ENCODE results near the gene ASNSD1.

ASNSD1 gene

DNA sequence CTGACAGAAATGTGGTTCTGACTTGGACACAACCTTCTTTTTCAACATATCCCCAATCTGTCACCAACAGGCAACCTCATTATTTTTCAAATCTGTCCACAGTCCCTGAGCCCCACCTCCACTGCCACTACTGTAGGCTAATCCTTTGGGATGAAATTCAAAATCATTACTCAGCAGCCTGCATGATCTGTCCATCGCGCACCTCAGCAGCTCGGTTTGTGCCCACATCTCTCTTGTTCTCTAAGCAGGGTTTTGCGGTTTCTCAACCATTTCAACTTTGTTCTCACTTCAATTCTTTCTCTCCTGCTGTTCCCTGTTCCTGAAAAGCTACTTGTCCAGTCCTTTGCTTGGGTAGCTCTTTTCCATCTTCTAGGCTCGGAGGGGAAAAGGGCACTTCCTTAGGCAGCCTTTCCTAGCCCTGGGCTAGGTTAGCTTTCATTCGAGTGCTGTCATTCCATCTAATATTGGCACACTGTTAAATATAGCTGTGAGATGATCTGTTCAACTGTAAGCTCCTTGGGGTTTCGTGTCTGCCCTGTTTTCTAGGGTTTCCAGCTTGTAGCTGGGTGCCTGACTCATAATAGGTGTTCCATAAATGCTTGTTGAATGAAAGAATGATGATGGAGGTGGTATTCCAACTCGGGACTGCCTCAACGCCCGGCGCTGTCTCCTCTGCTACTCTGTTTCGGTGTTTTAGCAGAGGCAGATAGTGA is 12.6 kb downstream of the ASNSD1 start:
- peaks cover 11% of the 10 kb centered on the region for H3K4me1 ChIP-seq (ENCODE audit: control insufficient read depth, low read length)
- H3K79me2 ChIP-seq (ENCODE audit: control insufficient read depth, low read length): no peaks in the 10 kb centered on the region
- H4K20me1 ChIP-seq (ENCODE audit: control insufficient read depth, insufficient read depth, low read depth, low read length): no peaks in the 10 kb centered on the region
- H3K9me3 ChIP-seq (ENCODE audit: control insufficient read depth, insufficient read depth, low read length): 0 out of 2 replicates have a peak, but pooled peaks cover 2% of the 10 kb centered on the region
- no peak overlapping the region for H3K27ac ChIP-seq (ENCODE audit: low read depth, low read length)
- 0 out of 2 replicates have a peak, but pooled peaks cover 10% of the 10 kb centered on the region for H3F3A ChIP-seq (ENCODE audit: control insufficient read depth, insufficient read depth)
- H3K4me3 ChIP-seq (ENCODE audit: low read length): peak overlapping the region; percentile 73
- H3K36me3 ChIP-seq (ENCODE audit: control insufficient read depth, low read length): peaks cover 50% of the 10 kb centered on the region
- TF ChIP-seq EZH2phosphoT487 (IDR thresholded peaks at IDR 0.05; ENCODE audit: borderline replicate concordance, low read length): no peak
- TF ChIP-seq, protein P1, sequence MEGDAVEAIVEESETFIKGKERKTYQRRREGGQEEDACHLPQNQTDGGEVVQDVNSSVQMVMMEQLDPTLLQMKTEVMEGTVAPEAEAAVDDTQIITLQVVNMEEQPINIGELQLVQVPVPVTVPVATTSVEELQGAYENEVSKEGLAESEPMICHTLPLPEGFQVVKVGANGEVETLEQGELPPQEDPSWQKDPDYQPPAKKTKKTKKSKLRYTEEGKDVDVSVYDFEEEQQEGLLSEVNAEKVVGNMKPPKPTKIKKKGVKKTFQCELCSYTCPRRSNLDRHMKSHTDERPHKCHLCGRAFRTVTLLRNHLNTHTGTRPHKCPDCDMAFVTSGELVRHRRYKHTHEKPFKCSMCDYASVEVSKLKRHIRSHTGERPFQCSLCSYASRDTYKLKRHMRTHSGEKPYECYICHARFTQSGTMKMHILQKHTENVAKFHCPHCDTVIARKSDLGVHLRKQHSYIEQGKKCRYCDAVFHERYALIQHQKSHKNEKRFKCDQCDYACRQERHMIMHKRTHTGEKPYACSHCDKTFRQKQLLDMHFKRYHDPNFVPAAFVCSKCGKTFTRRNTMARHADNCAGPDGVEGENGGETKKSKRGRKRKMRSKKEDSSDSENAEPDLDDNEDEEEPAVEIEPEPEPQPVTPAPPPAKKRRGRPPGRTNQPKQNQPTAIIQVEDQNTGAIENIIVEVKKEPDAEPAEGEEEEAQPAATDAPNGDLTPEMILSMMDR (IDR thresholded peaks at IDR 0.05; ENCODE audit: low read depth, low read length, poor library complexity, severe bottlenecking): no peak
- H3K27me3 ChIP-seq (ENCODE audit: control insufficient read depth, low read length): no peaks in the 10 kb centered on the region
- no peaks in the 10 kb centered on the region for H3K9me2 ChIP-seq (replicated peaks; ENCODE audit: control insufficient read depth, low read length)
- H3K4me2 ChIP-seq (ENCODE audit: low read length): peak overlapping the region; percentile 75

DNA sequence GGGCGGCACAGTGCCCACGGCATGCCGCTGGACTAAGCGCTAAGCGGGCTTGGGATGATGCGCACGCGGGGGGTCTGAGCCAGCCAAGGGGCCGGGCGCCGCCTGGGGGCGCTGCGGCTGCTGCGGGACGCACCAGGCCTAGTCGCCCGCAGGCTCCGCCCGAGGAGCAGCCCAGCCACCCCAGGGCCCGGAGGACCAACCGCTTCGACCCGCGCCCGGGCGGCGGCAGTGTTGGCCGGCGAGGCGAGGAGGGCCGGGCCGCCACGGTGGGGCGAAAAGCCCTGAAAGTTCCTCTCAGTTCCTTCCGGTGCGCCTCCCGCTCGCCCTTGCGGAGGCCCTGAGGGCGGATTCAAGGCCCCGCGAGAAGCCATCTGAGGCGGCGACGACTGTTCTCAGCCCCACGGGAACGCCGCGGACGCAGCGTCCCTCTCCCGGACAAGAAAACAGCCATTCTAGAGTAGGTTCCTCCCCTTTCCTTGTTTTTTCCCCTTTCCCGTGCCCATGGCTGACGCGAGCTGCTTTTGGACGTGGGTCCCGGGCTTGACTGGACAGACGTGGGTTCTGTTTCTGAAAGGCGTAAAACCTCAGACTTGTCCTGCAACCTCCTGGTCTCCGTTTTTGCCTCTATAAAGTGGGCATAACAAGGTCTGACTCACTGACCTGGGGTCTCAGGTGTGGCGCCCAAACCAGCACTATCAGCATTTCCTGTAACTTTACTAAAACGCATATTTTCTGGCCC is 13.3 kb downstream of the ASNSD1 start, which contains the start of gene ANKAR:
ANKAR (plus strand) TSS at position 297 of the 739 bp plus-strand sequence. CDS start 1,821 bp downstream, outside the sequence.
- Histone ChIP-seq H3K4me3 (ENCODE audit: low read length) (peak within 1 kb of the TSS; percentile 73), H3F3A (ENCODE audit: control insufficient read depth, insufficient read depth) (0 out of 2 replicates have a peak, but pooled peaks cover 10% of the 10 kb centered on the region), H3K9me2 (replicated peaks; ENCODE audit: control insufficient read depth, low read length) (no peaks in the 10 kb centered on the region), H3K79me2 (ENCODE audit: control insufficient read depth, low read length) (no peaks in the 10 kb centered on the region), H3K27ac (ENCODE audit: low read depth, low read length) (peak within 1 kb of the TSS; percentile 37), H3K4me2 (ENCODE audit: low read length) (peak within 1 kb of the TSS; percentile 75), H3K36me3 (ENCODE audit: control insufficient read depth, low read length) (peaks cover 43% of the 10 kb centered on the region), H3K9me3 (ENCODE audit: control insufficient read depth, insufficient read depth, low read length) (0 out of 2 replicates have a peak, but pooled peaks cover 2% of the 10 kb centered on the region), H3K4me1 (ENCODE audit: control insufficient read depth, low read length) (peaks cover 11% of the 10 kb centered on the region), H4K20me1 (ENCODE audit: control insufficient read depth, insufficient read depth, low read depth, low read length) (no peaks in the 10 kb centered on the region), H3K27me3 (ENCODE audit: control insufficient read depth, low read length) (no peaks in the 10 kb centered on the region)
- TF ChIP-seq, protein P1 (IDR thresholded peaks at IDR 0.05; ENCODE audit: low read depth, low read length, poor library complexity, severe bottlenecking): peak; percentile 75
- no peak for TF ChIP-seq EZH2phosphoT487 (IDR thresholded peaks at IDR 0.05; ENCODE audit: borderline replicate concordance, low read length)

DNA sequence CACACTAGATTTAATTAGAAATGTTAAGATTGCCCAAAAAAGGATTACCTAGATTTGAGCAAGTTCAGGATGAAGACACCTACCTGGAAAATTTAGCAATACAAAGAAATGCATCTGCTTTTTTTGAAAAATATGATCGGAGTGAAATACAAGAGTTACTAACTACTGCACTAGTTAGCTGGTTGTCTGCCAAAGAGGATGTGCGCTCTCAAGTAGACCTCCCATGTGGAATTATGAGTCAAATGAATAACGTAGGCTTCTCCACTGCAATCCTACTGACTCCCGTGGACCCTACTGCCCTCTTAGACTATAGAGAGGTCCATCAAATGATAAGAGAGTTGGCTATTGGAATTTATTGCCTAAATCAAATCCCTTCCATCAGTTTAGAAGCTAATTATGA is 15.2 kb downstream of the ASNSD1 start:
- H3K4me2 ChIP-seq (ENCODE audit: low read length): no peak overlapping the region
- H3K9me2 ChIP-seq (replicated peaks; ENCODE audit: control insufficient read depth, low read length): no peaks in the 10 kb centered on the region
- no peak overlapping the region for H3K27ac ChIP-seq (ENCODE audit: low read depth, low read length)
- TF ChIP-seq, protein P1 (IDR thresholded peaks at IDR 0.05; ENCODE audit: low read depth, low read length, poor library complexity, severe bottlenecking): no peak
- TF ChIP-seq EZH2phosphoT487 (IDR thresholded peaks at IDR 0.05; ENCODE audit: borderline replicate concordance, low read length): no peak
- peaks cover 11% of the 10 kb centered on the region for H3K4me1 ChIP-seq (ENCODE audit: control insufficient read depth, low read length)
- H4K20me1 ChIP-seq (ENCODE audit: control insufficient read depth, insufficient read depth, low read depth, low read length): no peaks in the 10 kb centered on the region
- H3K79me2 ChIP-seq (ENCODE audit: control insufficient read depth, low read length): no peaks in the 10 kb centered on the region
- H3F3A ChIP-seq (ENCODE audit: control insufficient read depth, insufficient read depth): 0 out of 2 replicates have a peak, but pooled peaks cover 10% of the 10 kb centered on the region
- no peaks in the 10 kb centered on the region for H3K27me3 ChIP-seq (ENCODE audit: control insufficient read depth, low read length)
- H3K4me3 ChIP-seq (ENCODE audit: low read length): no peak overlapping the region
- 0 out of 2 replicates have a peak, but pooled peaks cover 2% of the 10 kb centered on the region for H3K9me3 ChIP-seq (ENCODE audit: control insufficient read depth, insufficient read depth, low read length)
- peaks cover 32% of the 10 kb centered on the region for H3K36me3 ChIP-seq (ENCODE audit: control insufficient read depth, low read length)
